GM19043 (cell line): Measurements from ENCODE around the gene C1orf21.

Source experiments
- ATAC-seq: cut with Tn5 transposase; IDR thresholded peaks from one replicate; pipeline ENCODE4 v1.9.1; 2021; ENCODE audit warnings: low read depth; ENCODE audit not compliant: unreplicated experiment

C1orf21 gene

GRCh38 chr1:184507165-184507564 lies 120.3 kb downstream of the C1orf21 start:
- ATAC-seq, result no peak

- ATAC-seq, result no peak
These were observed 120.9 kb downstream of the C1orf21 start for GRCh38 chr1:184507604-184508280.

- no peak for ATAC-seq
These were observed 122.3 kb downstream of the C1orf21 start for GRCh38 chr1:184509105-184509504.

- no peak for ATAC-seq
These were observed 123.3 kb downstream of the C1orf21 start for GRCh38 chr1:184510110-184510509.

GRCh38 chr1:184512724-184513123 lies 125.9 kb downstream of the C1orf21 start:
- ATAC-seq, result no peak

GRCh38 chr1:184513421-184513820 lies 126.6 kb downstream of the C1orf21 start:
- ATAC-seq, result no peak

- no peak for ATAC-seq
These were observed 127.1 kb downstream of the C1orf21 start for GRCh38 chr1:184513966-184514365.

GRCh38 chr1:184514447-184514846 lies 127.6 kb downstream of the C1orf21 start:
- ATAC-seq, result no peak

- no peak for ATAC-seq
These were observed 130.3 kb downstream of the C1orf21 start for GRCh38 chr1:184517130-184517529.

- ATAC-seq, result no peak
These were observed 132.0 kb downstream of the C1orf21 start for GRCh38 chr1:184518736-184519357.

GRCh38 chr1:184520336-184520735 lies 133.5 kb downstream of the C1orf21 start:
- no peak for ATAC-seq

GRCh38 chr1:184524248-184524647 lies 137.4 kb downstream of the C1orf21 start:
- ATAC-seq, result no peak

- ATAC-seq, result no peak
These were observed 140.6 kb downstream of the C1orf21 start for GRCh38 chr1:184527402-184527801.

GRCh38 chr1:184530226-184530625 lies 143.4 kb downstream of the C1orf21 start:
- ATAC-seq, result no peak

- ATAC-seq, result no peak
These were observed 144.5 kb downstream of the C1orf21 start for GRCh38 chr1:184531296-184531695.

- no peak for ATAC-seq
These were observed 145.4 kb downstream of the C1orf21 start for GRCh38 chr1:184532199-184532598.

GRCh38 chr1:184533049-184533448 lies 146.2 kb downstream of the C1orf21 start:
- ATAC-seq, result no peak

GRCh38 chr1:184533915-184534314 lies 147.1 kb downstream of the C1orf21 start:
- ATAC-seq, result no peak

GRCh38 chr1:184534690-184535089 lies 147.9 kb downstream of the C1orf21 start:
- ATAC-seq, result no peak

GRCh38 chr1:184535191-184535970 lies 148.6 kb downstream of the C1orf21 start:
- no peak for ATAC-seq

- ATAC-seq, result no peak
These were observed 149.6 kb downstream of the C1orf21 start for GRCh38 chr1:184536246-184536985.
